HG03457 (cell line): ENCODE measurements around the gene GPBP1.
"Not testable (repeated sequence)": the region's sequence is repeated elsewhere in the genome, so short reads cannot be mapped to it uniquely, and the experiment has no call there.

ENCODE experiments used
- ATAC-seq: cut with Tn5 transposase; IDR thresholded peaks from one replicate; pipeline ENCODE4 v1.9.1; 2021; ENCODE audit warnings: moderate number of reproducible peaks; ENCODE audit not compliant: unreplicated experiment

GPBP1 gene

DNA sequence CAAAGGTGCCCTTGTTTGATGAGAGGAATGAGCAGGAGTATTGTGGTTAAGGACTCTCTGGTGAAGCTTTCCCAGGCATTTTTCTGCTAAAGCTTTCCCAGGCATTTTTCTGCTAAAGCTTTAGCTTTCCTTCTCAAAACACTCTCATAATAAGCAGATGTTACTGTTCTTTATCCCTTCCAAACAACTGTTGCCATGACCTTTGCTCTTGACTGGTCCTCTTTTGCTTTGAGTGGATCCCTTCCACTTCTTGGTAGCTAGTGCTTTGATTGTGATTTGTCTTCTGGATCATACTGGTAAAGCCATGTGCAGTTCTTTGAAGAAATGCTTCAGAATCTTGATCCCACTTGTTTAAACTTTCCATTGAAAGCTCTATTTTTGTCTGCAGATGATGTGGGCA lies 85.8 kb downstream of the GPBP1 start:
- no peak for ATAC-seq

GRCh38 chr5:57262541-57262940 lies 88.7 kb downstream of the GPBP1 start:
- no peak for ATAC-seq

DNA sequence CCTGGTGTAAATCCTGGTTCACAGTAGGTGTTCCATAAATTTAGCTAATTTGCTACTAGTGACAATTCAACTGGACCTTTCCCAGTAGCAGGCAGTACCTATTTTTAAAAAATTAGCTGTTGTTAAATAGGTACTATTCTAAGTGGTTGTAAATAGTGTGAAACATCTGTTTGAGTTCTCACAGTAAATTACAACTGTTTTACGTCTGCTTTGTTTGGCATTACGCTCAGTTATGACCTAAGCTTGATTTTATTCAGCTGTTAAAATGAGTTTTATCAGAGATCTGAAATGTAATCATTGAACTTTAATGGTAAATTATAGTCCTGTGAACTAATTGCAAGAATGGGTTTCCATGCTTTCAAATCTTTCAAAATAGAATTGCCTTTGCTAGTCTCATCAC lies 93.9 kb downstream of the GPBP1 start:
- no peak for ATAC-seq

DNA sequence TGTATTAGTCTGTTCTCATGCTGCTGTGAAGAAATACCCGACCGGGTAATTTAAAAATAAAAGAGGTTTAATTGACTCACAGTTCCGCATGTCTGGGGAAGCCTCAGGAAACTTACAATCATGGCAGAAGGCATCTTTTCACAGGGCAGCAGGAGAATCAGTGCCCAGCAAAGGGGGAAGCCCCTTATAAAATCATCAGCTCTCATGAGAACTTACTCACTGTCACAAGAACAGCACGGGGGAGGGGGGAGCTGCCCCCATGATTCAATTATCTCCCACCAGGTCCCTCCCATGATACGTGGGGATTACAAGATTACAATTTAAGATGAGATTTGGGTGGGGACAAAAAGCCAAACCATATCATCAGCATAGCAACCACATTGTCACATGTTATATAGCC lies 102.5 kb downstream of the GPBP1 start:
- no peak for ATAC-seq

- ATAC-seq = no peak
These were observed 103.2 kb downstream of the GPBP1 start for GRCh38 chr5:57277085-57277484.

DNA sequence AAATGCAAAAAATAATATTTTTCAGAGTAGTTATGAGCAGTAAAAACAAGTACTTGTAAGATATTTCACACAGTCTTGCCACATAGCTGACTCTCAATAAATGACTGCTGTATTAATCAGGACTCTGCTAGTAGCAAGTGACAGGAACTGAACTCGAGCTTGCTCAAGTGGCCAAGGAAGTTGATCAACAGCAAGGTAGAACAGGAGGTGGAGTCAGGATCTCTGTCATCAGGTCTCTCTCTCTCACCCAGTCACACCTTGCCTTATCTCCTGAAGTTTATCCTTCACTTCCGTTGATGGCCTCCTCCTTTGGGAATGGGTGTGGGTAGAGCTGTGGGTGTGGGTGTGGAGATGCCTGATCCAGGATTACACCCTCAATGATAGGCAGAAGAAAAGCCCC lies 107.0 kb downstream of the GPBP1 start:
- ATAC-seq = no peak

DNA sequence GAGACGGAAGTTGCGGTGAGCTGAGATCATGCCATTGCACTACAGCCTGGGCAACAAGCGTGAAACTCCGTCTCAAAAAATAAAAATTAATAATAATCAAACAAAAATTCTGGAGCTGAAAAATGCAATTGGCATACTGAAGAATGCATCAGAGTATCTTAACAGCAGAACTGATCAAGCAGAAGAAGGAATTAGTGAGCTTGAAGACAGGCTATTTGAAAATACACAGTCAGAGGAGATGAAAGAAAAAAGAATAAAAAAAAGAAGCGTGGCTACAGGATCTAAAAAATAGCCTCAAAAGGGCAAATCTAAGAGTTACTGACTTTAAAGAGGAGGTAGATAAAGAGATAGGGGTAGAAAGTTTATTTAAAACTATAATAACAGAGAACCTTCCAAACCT lies 111.2 kb downstream of the GPBP1 start:
- ATAC-seq = not testable (repeated sequence)

DNA sequence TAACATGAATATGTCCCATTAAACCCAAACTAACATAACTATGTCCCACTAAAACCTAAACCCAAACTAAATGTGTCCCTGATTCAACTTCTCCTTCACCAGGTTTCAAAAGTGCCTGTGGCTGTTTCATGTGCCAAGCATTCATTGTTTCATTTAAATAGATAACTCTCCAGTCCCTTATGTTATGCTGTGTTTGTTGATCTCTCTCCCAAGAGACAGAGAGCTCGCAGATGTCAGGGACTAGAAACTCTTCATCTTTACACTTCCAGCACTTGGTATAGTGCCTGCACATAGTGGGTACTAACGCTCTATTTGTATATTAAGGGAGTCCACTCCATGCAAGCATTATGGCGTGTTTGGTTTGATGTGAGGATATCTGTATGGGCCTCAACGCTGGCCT lies 118.0 kb downstream of the GPBP1 start:
- no peak for ATAC-seq

DNA sequence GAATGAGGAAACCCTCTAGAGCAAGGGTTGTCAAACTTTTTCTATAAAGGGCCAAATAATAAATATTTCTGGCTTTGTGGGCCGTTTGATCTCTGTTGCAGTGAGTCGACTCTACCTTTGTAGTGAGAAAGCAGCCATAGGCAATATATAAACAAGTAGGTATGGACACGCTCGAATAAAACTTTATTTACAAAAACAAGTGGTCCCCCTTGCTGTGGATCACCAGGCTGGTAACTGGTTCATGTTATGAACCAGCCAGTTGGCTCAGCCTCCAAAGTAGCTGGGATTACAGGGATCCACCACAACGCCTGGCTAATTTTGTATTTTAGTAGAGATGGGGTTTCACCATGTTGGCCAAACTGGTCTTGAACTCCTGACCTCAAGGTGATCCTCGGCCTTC lies 118.5 kb downstream of the GPBP1 start:
- ATAC-seq = no peak

DNA sequence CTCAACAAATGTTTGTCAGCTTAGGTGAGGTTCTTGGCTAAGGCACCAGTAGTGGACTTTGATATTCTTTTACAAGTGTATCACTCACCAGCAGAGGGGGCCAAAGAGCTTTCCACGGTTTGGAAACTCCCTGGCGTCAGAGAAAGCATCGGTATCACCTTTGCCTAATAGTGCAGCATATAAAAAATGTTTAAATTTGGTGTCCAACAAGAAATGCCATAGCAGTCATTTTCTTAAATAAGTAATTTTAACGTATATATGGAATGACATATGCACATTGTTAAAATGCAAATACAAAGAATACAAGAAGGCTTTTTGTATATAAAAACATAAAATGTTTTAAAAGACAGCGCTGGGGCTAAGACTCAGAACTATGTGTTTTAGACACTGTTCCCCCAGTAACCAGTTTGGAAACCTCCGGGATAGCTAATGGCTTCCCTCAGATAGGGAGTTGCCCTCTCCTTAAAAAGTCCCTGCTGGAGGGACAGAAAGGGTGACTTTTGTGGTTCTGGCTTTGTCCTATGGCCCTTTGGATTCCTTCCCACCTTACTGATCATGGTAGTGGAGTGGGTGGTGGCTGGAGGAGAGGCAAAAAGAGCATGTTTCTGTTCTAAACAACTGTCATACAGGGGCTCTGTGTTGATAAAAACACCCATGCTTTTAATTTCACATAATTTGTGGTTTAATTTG lies 124.6 kb downstream of the GPBP1 start:
- peak; percentile 47 for ATAC-seq

GRCh38 chr5:57298985-57299491 lies 125.2 kb downstream of the GPBP1 start:
- ATAC-seq = no peak

DNA sequence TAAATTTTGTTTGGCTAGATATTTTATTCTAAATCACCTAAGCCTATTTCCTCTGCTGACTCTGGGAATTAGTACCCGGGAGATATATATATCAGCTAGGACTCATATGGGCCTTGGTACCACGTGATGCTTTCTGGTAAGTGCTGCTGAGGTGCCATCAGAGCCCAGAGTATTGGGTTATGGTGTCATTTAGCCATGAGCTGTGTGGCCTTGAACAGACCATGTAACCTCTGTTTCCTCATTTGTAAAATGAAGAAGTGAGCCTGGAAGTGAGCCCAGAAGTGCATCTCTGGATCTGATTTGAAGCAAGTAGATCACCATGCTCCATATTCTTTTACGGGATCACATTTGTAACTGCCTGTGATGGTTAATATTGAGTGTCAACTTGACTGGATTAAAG lies 126.1 kb downstream of the GPBP1 start:
- no peak for ATAC-seq

GRCh38 chr5:57302164-57302563 lies 128.3 kb downstream of the GPBP1 start:
- peak; percentile 48 for ATAC-seq

DNA sequence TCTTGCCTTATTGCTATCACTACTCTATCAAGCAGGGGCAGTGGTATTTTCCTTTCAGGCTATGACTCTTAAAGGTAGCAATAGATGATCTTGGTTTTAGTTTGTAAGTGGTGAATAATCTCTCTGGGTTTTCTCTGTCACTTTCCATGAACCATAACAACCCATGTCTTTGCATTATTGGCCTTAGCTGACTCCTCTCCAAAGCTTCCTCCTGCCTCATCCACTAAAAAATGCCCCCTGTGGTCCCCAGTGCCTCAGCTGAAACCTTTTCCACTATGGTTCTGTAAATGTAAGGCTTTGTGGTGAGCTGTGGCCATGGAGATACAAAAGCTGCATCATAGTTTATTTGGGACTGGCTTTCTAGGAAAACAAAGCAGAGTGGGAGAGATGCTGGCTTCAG lies 128.8 kb downstream of the GPBP1 start:
- ATAC-seq = peak; percentile 5

- ATAC-seq = no peak
These were observed 130.1 kb downstream of the GPBP1 start for GRCh38 chr5:57303985-57304384.

DNA sequence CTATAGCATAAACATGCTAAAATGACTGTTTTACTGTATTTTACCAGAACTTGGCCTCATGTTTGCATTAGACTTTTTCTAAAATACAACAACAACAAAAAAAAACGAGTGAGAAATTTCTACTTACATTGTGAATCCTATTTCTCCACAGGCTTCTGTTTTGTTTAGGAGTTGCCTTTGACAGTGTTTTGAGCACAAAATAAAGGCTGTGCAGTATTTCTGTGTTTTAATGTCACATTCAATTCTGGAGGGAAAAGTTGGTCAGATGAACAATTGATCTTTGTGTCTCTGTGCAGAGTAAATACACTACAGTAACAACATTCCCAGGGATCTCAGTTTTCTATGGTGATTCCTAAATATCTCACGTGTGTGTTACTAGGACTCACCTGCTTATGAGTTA lies 131.1 kb downstream of the GPBP1 start:
- ATAC-seq = no peak

DNA sequence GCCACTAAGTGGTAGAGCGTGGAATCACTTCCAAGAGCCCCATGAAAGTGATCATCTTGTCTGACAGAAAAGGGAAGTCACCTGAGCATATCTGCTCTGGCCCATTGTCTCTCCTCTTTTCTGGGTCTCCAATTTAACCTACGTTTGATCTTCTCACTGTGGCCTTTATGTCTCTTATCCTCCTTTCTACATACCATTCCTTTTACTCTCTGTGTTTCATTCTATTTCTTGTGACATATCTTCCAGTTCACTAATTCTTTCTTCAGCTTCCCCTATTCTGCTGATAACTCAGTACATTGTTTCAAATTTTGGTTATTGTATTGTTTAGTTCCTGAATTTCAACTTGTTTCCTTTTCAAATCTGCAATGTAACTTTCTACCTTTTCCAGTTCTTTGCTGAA lies 132.5 kb downstream of the GPBP1 start:
- no peak for ATAC-seq

- ATAC-seq = no peak
These were observed 133.7 kb downstream of the GPBP1 start for GRCh38 chr5:57307516-57307915.

- ATAC-seq = not testable (repeated sequence)
These were observed 135.2 kb downstream of the GPBP1 start for GRCh38 chr5:57309022-57309421.

- no peak for ATAC-seq
These were observed 137.4 kb downstream of the GPBP1 start for GRCh38 chr5:57311251-57311650.

DNA sequence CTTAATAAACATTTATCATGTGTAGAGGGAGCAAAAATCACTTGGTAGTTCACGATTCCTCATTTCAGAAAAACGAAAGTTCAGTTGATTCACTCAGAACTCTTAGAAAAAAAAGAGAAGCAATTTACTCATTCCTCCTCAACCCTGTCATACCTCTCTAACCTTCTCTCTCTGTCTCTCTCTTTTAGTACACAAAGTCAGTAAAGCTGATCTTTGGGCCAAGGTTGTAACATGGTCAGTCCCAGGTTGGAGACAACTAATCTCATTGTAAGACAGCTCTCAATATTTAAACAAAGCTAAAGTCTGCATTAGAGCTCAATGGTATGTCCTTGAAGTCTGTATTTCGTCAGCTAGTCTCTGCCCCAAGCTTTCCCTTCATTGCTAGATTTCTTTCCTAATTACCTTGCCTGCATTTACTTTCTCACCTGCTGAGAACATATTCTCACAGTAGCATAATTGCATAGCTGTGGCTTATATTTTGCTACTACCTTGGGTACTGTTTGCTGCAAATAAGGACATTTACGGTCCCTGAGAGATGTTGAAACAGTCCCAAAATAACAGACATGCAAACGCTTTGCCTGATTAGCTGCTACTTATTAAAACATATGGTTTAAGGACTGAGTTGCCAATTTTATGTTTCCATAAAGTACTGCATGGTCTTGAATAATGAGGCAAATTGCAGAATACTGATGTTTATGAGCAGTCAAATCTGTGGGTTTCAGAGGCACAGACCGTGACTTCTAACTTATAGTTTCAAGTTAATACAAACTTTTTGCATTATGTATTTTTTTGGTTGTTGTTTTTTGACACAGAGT lies 138.3 kb downstream of the GPBP1 start:
- ATAC-seq = no peak

GRCh38 chr5:57313716-57314115 lies 139.9 kb downstream of the GPBP1 start:
- ATAC-seq = no peak
